HG03575 (cell line): ENCODE measurements around the gene IL22RA1.

Experiments
- ATAC-seq: cut with Tn5 transposase; IDR thresholded peaks from one replicate; pipeline ENCODE4 v1.9.1; 2021; ENCODE audit not compliant: unreplicated experiment, insufficient number of reproducible peaks, low FRiP score; ENCODE audit errors: extremely low read depth

The IL22RA1 gene

GRCh38 chr1:24089027-24089742 lies 53.8 kb downstream of the IL22RA1 start:
- ATAC-seq, result no peak

DNA sequence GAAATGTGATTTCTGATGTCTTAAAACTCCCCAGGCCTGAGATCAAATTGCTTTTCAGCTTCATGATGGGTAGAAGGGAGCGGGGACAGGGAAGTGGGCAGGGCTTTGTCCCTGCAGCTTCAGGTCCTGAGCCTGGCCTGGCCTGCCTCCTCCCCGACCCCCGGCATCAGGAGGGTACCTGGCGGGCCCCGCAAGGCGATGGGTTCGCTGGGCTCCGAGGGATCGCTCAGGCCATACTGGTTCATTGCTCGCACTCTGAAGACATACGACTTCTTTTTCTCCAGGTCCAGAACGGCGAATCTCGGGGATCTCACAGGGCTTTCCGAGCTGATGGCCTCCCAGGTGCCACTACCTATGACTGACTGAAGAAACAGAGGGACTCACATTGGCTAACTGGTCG lies 56.5 kb downstream of the IL22RA1 start:
- ATAC-seq, result no peak

DNA sequence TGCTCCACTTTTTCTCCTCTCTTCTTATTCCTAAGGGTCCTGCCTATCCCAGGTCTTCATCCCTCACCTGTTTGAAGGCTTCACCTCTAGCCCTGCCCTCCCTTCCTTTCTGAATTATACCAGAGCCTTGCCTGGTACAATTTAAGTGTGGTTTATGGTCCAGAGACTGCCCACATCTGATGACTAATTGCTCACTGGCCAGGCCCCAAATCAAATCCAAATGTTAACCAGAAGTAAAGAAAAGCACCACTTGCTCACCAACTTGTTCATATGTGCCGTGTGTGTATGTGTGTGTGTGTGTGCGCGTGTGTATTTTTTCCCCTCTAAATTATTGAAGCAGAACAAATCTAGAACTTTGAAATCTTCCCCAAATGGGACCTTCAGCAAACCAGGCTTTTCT lies 57.4 kb downstream of the IL22RA1 start:
- no peak for ATAC-seq

DNA sequence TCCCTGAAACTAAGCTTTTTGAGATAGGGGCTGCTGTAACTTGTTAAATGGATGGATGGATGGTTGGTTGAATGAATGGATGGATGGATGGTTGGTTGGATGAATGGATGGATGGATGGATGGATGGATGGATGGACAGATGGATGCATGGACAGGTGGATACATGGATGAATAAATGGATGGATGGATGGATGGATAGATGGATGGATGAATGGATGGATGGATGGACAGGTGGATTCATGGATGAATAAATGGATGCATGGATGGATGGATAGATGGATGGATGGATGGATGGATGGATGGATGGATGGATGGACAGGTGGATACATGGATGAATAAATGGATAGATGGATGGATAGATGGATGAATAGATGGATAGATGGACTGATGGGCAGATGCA lies 57.9 kb downstream of the IL22RA1 start:
- no peak for ATAC-seq

DNA sequence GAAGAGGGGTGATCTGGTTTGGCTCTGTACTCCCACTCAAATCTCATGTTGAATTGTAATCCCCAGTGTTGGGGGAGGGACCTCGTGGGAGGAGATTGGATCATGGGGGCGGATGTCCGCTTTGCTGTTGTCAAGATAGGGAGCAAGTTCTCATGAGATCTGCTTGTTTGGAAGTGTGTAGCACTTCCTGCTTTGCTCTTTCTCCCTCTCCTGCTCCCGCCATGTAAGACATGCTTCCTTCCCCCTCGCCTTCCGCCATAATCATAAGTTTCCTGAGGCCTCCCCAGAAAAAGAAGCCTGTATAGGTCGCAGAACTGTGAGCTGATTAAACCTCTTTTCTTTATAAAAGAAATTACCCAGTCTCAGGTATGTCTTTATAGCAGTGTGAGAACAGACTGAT lies 58.9 kb downstream of the IL22RA1 start:
- ATAC-seq, result no peak

DNA sequence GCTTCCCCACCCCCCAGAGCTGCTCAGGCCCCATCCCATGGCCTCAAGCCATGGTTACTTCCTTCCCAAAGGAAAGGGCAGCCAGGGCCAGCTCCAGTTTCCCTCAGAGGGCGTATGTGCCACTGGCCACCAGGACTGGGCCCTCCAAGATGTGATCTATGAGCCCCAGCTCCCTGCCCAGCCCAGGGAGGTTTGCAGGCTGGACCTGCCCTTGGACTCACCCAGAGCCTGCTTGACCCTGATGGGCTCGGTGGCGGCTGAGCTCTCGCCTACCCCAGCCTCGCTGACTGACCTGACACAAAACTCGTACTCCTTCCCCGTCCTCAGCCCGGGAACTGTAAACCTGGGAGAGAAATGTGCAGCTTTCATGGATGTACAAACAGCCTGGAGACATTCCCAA lies 60.6 kb downstream of the IL22RA1 start:
- no peak for ATAC-seq

- no peak for ATAC-seq
Measured at GRCh38 chr1:24081190-24081589, 61.8 kb downstream of the IL22RA1 start.

DNA sequence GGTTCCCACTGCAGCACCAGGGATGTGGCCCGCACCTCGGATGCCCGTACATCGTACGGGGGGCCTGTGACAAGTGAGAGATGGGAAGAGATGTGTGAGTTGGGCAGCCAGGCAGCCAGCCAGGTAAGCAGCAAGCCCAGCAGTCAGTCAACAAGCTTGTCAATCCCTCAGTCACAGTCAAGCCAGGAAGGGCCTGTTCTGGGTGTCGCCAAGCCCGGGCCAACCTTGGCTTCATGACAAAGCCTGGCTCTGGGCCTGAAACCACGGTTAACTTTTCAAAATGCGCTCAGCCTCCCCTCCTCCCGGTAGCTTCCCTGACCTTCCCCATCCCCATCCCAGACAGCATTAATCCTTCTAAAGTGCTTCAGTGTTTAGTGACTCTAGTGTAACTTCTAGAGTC lies 62.8 kb downstream of the IL22RA1 start:
- no peak for ATAC-seq

DNA sequence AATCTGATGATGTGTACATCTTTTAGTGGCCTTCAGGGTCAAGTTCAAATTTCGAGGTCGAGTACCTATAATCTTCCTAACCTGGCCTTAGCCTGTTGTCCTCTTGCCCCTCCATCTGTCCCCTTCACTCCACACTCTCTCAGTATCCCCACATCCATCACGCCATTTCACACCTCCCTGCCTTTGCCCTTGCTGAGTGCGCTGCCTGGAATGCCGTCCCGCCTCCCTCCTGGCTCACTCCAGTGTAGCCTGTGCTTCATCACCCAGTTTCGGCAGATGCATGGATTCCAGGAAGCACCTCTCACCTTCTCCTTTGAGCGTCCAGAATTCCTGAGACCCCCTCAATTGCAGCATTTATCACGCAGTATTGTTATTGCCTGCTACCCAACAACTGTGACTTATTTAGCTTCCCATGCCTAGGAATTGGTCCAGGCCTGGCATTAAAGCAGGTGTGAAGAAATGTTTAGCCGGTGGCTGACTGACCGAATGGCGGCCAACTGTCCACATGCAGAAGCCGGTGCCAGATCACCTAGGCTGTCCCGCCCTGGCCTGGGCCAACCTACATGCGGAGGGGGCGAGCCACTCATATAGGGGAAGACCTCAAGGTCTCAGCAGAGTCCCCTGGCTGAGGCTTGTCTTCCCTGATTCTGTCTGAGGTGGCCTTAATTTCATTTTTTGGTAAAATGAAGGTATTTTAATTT lies 65.5 kb downstream of the IL22RA1 start:
- ATAC-seq, result no peak

DNA sequence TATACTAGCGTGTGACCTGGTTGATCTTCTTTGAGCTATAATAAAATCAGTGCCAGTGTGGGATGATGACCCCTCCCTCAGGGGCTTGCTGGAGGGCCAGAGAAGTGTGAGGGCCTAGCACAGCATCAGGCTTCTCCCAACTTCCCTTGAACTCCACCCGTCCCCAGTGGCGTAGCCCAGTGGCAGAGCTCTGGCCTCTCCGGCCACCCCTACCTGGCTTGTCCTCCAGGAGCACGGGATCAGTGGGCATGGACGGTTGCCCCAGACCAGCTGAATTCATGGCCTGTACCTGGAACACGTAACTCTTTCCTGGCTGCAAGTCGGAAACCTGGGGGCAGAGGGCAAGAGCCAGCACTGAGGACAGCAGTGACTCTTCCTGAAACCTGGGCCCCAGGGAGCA lies 67.0 kb downstream of the IL22RA1 start:
- no peak for ATAC-seq

DNA sequence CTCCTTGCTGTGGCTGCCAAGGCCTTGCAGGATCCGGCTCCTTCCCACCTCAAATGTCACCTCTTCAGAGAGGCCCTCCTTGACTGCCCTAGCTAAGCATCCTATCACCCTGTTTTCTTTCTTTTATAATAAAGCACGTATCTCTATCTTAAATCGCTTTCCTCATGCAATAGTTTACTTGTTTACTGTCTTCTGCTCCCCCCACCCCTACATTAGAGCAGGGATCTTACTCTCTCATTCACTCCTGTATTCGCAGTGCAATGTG lies 67.4 kb downstream of the IL22RA1 start:
- no peak for ATAC-seq

DNA sequence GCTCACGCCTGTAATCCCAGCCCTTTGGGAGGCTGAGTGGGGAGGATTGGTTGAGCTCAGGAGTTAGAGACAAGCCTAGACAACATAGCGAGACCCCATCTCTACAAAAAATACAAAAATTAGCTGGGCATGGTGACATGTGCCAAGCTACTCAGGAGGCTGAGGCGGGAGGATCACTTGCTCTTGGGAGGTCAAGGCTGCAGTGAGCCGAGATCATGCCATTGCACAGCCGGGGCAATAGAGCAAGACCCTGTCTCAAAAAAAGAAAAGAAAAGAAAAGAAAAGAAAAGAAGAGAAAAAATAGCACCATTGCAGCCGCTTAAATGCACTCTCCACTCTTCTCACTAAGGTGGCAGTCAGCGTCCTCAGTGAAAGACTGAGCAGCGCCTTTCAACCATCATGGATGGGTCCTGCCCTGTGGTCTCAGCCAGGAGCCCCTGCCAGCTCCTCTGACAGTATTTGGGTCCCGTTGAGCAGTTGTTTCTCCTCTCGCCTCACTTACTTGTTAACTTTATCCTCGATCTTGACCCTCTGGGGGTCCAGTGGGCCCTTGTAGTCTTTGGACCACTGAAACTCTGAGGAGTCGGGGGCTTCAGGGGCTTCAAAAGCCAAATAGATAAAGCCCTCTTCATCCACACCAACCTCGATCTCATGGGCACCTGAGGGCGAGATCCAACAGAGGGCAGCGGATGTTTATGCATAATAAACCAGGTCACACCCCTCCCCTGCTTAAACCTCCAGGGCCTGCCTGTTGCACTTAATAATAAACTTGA lies 67.9 kb downstream of the IL22RA1 start:
- ATAC-seq, result no peak

GRCh38 chr1:24074196-24074595 lies 68.7 kb downstream of the IL22RA1 start:
- no peak for ATAC-seq

DNA sequence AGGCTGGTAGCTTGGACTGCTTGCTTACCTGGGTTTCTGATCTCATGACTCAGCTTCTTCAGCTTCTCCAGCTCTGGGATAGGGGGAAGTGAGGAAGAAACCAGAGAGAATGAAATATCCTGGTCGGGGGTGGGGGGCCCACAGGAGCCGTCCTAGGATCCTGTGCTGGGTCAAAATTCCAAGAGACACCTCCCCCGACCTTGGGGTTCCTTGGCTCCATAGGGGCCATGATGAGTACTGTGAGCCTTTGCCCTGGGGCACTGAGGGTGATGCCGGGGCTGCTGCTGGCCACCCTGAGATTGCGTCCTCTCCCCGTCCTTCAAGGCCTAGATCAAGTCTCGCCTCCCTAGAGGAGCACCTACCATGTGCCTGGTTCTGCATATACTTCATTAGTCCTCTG lies 71.0 kb downstream of the IL22RA1 start:
- no peak for ATAC-seq

DNA sequence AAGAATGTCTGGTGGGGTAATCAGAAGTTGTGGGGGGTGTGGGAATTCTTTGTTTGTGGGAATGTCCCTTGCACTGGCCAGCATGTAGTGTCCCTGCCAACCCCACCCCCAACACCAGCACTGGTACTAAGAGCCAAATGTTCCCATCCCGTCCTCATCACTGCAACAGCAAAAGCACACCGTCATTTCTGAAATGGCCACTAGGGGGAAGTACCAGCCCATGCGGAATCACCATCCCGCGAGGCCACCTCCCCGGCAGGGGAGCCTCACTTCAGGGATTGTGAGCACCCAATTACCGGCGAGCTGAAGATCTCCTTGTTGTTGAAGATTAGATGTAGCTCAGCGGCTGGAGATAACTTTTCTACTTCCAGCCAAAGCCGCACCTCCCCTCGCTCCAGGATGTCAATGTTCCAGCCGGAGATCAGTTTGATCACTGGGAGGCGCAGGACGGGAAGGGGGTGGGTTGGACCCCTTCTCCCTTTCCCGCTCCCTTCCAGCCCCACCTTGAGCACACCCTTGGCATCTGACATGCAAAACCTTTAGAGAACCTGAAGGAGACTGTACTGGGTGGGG lies 72.0 kb downstream of the IL22RA1 start:
- no peak for ATAC-seq

GRCh38 chr1:24069817-24070216 lies 73.1 kb downstream of the IL22RA1 start:
- no peak for ATAC-seq
